ENCODE results near the gene EP400. TPM values are rescaled to one million over a fixed set of nuclear protein-coding genes. Genes with fewer than 3 reads are reported as not detected.

EP400 gene
- total RNA-seq, 4 donors from 2014 or later, result 10.1 to 23.0 (median 20.9) TPM

DNA sequence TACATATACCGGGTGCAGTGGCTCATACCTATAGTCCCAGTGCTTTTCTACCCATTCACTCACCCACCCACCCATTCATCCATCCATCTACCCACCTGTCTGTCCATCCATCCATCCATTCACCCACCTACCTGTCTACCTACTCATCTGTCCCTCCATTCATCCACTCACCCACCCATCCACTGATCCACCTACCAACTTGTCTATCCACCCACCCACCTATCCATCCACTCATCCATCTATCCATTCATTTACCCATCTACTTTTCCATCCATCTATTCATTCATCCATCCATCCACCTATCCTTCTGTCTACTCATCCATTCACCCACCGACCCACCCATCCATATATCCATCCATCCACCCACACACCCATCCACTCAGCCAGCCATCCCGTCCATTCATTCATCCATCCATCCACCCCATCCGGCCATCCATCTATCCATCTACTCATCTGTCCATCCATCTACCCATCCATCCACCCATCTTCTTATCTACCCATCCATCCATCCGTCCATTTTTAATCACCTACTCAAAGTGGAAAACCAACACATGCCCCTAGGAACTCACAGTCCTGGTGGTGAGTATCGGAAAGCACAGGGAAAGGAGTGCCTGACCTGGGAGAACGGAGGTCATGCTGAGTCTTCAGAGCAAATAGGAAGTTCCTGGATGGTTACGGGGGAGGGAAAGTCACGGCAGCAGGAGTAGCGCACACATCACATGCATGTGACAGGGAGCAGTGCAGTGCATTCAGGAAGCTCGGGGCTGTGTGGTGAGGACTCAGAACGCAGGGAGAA is 174.4 kb downstream of the EP400 start:
- no peaks in the 10 kb centered on the region for H3K4me1 ChIP-seq
- 85 to 97% methylated on average over 11 to 12 of the region's 12 CpGs for WGBS, 2 donors
- no peak for DNase-seq
- H3K27me3 ChIP-seq, result no peaks in the 10 kb centered on the region
- H3K36me3 ChIP-seq, result peaks cover 8 to 95% (median 14%) of the 10 kb centered on the region in 3 donors
- no peak overlapping the region for H3K4me3 ChIP-seq
- TF ChIP-seq POLR2A (IDR thresholded peaks at IDR 0.05), result no peak
- TF ChIP-seq, protein P1, sequence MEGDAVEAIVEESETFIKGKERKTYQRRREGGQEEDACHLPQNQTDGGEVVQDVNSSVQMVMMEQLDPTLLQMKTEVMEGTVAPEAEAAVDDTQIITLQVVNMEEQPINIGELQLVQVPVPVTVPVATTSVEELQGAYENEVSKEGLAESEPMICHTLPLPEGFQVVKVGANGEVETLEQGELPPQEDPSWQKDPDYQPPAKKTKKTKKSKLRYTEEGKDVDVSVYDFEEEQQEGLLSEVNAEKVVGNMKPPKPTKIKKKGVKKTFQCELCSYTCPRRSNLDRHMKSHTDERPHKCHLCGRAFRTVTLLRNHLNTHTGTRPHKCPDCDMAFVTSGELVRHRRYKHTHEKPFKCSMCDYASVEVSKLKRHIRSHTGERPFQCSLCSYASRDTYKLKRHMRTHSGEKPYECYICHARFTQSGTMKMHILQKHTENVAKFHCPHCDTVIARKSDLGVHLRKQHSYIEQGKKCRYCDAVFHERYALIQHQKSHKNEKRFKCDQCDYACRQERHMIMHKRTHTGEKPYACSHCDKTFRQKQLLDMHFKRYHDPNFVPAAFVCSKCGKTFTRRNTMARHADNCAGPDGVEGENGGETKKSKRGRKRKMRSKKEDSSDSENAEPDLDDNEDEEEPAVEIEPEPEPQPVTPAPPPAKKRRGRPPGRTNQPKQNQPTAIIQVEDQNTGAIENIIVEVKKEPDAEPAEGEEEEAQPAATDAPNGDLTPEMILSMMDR (IDR thresholded peaks at IDR 0.05), result no peak
- intact Hi-C loops (cut with DNase I), result no loop called here
- no peaks in the 10 kb centered on the region for H3K9me3 ChIP-seq
- H3K27ac ChIP-seq, result no peak overlapping the region

DNA sequence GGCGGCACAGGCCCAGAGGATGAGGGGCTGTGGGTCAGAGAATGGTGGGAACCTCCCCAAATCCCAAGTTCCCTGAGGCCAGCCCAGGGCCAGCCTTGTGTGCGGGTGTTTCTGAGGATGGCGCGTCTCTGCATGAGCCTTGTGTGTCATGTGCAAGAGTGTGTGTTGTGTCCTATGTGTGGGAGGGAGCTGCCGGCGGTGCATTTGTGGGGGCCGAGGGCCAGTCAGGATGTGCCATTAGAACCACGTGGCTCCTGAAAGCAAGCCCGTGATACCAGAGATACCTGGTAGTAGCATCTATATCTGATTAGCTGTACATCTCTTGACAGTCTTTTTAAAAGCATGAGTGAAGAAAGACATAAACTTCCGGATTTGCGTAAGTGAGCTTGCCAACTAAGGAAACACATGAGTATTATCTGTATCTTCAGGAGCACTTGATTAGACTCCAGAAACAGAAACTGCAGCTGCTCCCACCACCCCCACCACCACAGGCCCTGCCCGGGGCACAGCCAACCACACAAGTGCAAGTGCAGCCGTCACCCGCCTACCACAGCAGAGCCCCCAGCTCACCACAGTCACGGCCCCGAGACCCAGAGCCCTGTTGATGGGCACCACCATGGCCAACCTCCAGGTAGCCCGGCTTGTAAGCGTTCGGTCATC is 175.2 kb downstream of the EP400 start:
- Histone ChIP-seq H3K4me1 (no peaks in the 10 kb centered on the region), H3K36me3 (peaks cover 8 to 98% (median 14%) of the 10 kb centered on the region in 3 donors), H3K27ac (no peak overlapping the region), H3K9me3 (no peaks in the 10 kb centered on the region), H3K27me3 (no peaks in the 10 kb centered on the region), H3K4me3 (no peak overlapping the region)
- no peak for DNase-seq
- TF ChIP-seq, protein P1 (IDR thresholded peaks at IDR 0.05), result no peak
- no peak for TF ChIP-seq POLR2A (IDR thresholded peaks at IDR 0.05)
- intact Hi-C loops (cut with DNase I), result no loop called here
- WGBS, 2 donors, result 85 to 96% methylated on average over 17 to 19 of the region's 19 CpGs

DNA sequence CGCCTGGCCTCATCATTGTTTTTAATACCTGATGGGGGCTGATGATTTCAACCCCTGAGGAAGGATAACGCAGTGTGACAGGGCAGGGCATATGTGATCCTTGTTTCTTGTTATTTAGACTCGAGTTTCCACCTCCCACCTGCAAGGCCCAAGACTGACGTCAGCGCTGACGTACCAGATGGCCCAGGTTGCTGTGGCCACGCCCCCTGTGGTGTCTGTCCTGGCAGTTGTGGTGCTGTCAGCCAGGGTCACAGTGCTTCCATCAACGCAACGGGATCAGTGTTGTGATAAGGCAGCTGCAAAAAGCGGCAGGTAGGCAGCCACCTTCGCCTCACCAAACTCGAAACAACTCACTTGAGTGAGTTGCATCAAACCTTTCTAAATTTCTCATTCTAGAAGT is 176.0 kb downstream of the EP400 start:
- H3K27ac ChIP-seq, result no peak overlapping the region
- peaks cover 8 to 90% (median 14%) of the 10 kb centered on the region in 3 donors for H3K36me3 ChIP-seq
- 91 to 96% methylated on average over 10 of the region's 12 CpGs for WGBS, 2 donors
- TF ChIP-seq, protein P1 (IDR thresholded peaks at IDR 0.05), result no peak
- TF ChIP-seq POLR2A (IDR thresholded peaks at IDR 0.05), result no peak
- no peaks in the 10 kb centered on the region for H3K4me1 ChIP-seq
- H3K4me3 ChIP-seq, result no peak overlapping the region
- H3K27me3 ChIP-seq, result no peaks in the 10 kb centered on the region
- DNase-seq, result no peak
- intact Hi-C loops (cut with DNase I), result no loop called here
- H3K9me3 ChIP-seq, result no peaks in the 10 kb centered on the region

- H3K4me1 ChIP-seq, result no peaks in the 10 kb centered on the region
- no peak overlapping the region for H3K4me3 ChIP-seq
- no peaks in the 10 kb centered on the region for H3K9me3 ChIP-seq
- peaks cover 8 to 77% (median 14%) of the 10 kb centered on the region in 3 donors for H3K36me3 ChIP-seq
- intact Hi-C loops (cut with DNase I), result no loop called here
- no peak for TF ChIP-seq POLR2A (IDR thresholded peaks at IDR 0.05)
- TF ChIP-seq, protein P1 (IDR thresholded peaks at IDR 0.05), result no peak
- H3K27me3 ChIP-seq, result no peaks in the 10 kb centered on the region
- no peak overlapping the region for H3K27ac ChIP-seq
- 100% methylated on average over 2 to 3 of the region's 8 CpGs for WGBS, 2 donors
- DNase-seq, result no peak
Measured at GRCh38 chr12:132127041-132127440, 177.3 kb downstream of the EP400 start.

GRCh38 chr12:132129007-132129406 is 179.3 kb downstream of the EP400 start:
- Histone ChIP-seq H3K4me3 (no peak overlapping the region), H3K36me3 (peaks cover 8 to 59% (median 14%) of the 10 kb centered on the region in 3 donors), H3K4me1 (no peaks in the 10 kb centered on the region), H3K27me3 (no peaks in the 10 kb centered on the region), H3K9me3 (no peaks in the 10 kb centered on the region), H3K27ac (no peak overlapping the region)
- intact Hi-C loops (cut with DNase I), result no loop called here
- TF ChIP-seq POLR2A (IDR thresholded peaks at IDR 0.05), result no peak
- TF ChIP-seq, protein P1 (IDR thresholded peaks at IDR 0.05), result no peak
- 91 to 97% methylated on average over 3 of the region's 3 CpGs for WGBS, 2 donors
- DNase-seq, result no peak
